GM18873 (cell line): ENCODE data around the gene TOMM5.

Source experiments
- ATAC-seq: cut with Tn5 transposase; IDR thresholded peaks from one replicate; pipeline ENCODE4 v1.9.1; 2021; ENCODE audit warnings: mild to moderate bottlenecking, moderate library complexity, moderate number of reproducible peaks; ENCODE audit not compliant: unreplicated experiment, low FRiP score

TOMM5 gene

GRCh38 chr9:37565661-37566618 is 26.5 kb downstream of the TOMM5 start:
- ATAC-seq: peak; percentile 77

GRCh38 chr9:37564916-37565315 is 27.5 kb downstream of the TOMM5 start:
- no peak for ATAC-seq

- ATAC-seq: no peak
Measured at GRCh38 chr9:37563806-37564513, 28.4 kb downstream of the TOMM5 start.

GRCh38 chr9:37562826-37563225 is 29.6 kb downstream of the TOMM5 start:
- ATAC-seq: no peak

GRCh38 chr9:37561682-37562081 is 30.7 kb downstream of the TOMM5 start:
- ATAC-seq: no peak

GRCh38 chr9:37559855-37560592 is 32.4 kb downstream of the TOMM5 start:
- no peak for ATAC-seq

GRCh38 chr9:37559125-37559524 is 33.3 kb downstream of the TOMM5 start:
- no peak for ATAC-seq

- no peak for ATAC-seq
Measured at GRCh38 chr9:37555786-37556185, 36.6 kb downstream of the TOMM5 start.

- ATAC-seq: no peak
Measured at GRCh38 chr9:37554318-37554717, 38.1 kb downstream of the TOMM5 start.

- no peak for ATAC-seq
Measured at GRCh38 chr9:37551888-37552287, 40.5 kb downstream of the TOMM5 start.

GRCh38 chr9:37551468-37551867 is 40.9 kb downstream of the TOMM5 start:
- ATAC-seq: no peak

GRCh38 chr9:37550781-37551180 is 41.6 kb downstream of the TOMM5 start:
- no peak for ATAC-seq

GRCh38 chr9:37549527-37549926 is 42.9 kb downstream of the TOMM5 start:
- no peak for ATAC-seq

GRCh38 chr9:37547328-37547878 is 45.0 kb downstream of the TOMM5 start:
- no peak for ATAC-seq

- no peak for ATAC-seq
Measured at GRCh38 chr9:37543468-37543867, 48.9 kb downstream of the TOMM5 start.

GRCh38 chr9:37542895-37543294 is 49.5 kb downstream of the TOMM5 start:
- no peak for ATAC-seq

- ATAC-seq: no peak
Measured at GRCh38 chr9:37542488-37542887, 49.9 kb downstream of the TOMM5 start.

- no peak for ATAC-seq
Measured at GRCh38 chr9:37541465-37541864, 50.9 kb downstream of the TOMM5 start.

- ATAC-seq: no peak
Measured at GRCh38 chr9:37540634-37541033, 51.8 kb downstream of the TOMM5 start.

GRCh38 chr9:37539634-37540033 is 52.8 kb downstream of the TOMM5 start:
- no peak for ATAC-seq
